ENCODE measurements around the gene PZP. TPM values are rescaled to one million over a fixed set of nuclear protein-coding genes. Genes with fewer than 3 reads are reported as not detected.

Gene PZP
- total and polyA plus RNA-seq, 8 donors: 0.03 to 0.38 (median 0.05) TPM; not detected in 5

- WGBS, 2 donors: 17 to 28% methylated on average over 3 of the region's 3 CpGs
- DNase-seq (no peak), FAIRE-seq (no peak), ATAC-seq (no peak)
- no peaks in the 10 kb centered on the region for H3K36me3 ChIP-seq
- H3K4me3 ChIP-seq: no peak overlapping the region
- no peaks in the 10 kb centered on the region for H3K27me3 ChIP-seq
- intact Hi-C loops (cut with DNase I): no loop called here
- peaks cover 0 to 8% (median 0%) of the 10 kb centered on the region in 3 donors for H3K4me1 ChIP-seq
- no peaks in the 10 kb centered on the region for H3K9me3 ChIP-seq
- TF ChIP-seq, protein P1, sequence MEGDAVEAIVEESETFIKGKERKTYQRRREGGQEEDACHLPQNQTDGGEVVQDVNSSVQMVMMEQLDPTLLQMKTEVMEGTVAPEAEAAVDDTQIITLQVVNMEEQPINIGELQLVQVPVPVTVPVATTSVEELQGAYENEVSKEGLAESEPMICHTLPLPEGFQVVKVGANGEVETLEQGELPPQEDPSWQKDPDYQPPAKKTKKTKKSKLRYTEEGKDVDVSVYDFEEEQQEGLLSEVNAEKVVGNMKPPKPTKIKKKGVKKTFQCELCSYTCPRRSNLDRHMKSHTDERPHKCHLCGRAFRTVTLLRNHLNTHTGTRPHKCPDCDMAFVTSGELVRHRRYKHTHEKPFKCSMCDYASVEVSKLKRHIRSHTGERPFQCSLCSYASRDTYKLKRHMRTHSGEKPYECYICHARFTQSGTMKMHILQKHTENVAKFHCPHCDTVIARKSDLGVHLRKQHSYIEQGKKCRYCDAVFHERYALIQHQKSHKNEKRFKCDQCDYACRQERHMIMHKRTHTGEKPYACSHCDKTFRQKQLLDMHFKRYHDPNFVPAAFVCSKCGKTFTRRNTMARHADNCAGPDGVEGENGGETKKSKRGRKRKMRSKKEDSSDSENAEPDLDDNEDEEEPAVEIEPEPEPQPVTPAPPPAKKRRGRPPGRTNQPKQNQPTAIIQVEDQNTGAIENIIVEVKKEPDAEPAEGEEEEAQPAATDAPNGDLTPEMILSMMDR (IDR thresholded peaks at IDR 0.05): no peak
- H3K27ac ChIP-seq: no peak overlapping the region
Measured at GRCh38 chr12:9204380-9204779, 3.8 kb downstream of the PZP start.

GRCh38 chr12:9198012-9198411, 10.2 kb downstream of the PZP start:
- no peak for FAIRE-seq
- TF ChIP-seq, protein P1 (IDR thresholded peaks at IDR 0.05): no peak
- intact Hi-C loops (cut with DNase I): no loop called here
- Histone ChIP-seq H3K4me1 (no peaks in the 10 kb centered on the region), H3K27ac (no peak overlapping the region), H3K9me3 (no peaks in the 10 kb centered on the region), H3K4me3 (no peak overlapping the region), H3K36me3 (no peaks in the 10 kb centered on the region), H3K27me3 (no peaks in the 10 kb centered on the region)
- no peak for DNase-seq
- no peak for ATAC-seq

GRCh38 chr12:9184276-9184675, 23.9 kb downstream of the PZP start:
- intact Hi-C loops (cut with DNase I): no loop called here
- 91 to 96% methylated on average over 3 of the region's 3 CpGs for WGBS, 2 donors
- Histone ChIP-seq H3K9me3 (no peaks in the 10 kb centered on the region), H3K4me1 (no peaks in the 10 kb centered on the region), H3K27me3 (no peaks in the 10 kb centered on the region), H3K4me3 (no peak overlapping the region), H3K36me3 (no peaks in the 10 kb centered on the region), H3K27ac (no peak overlapping the region)
- DNase-seq (no peak), FAIRE-seq (no peak), ATAC-seq (no peak)
- TF ChIP-seq, protein P1 (IDR thresholded peaks at IDR 0.05): no peak

GRCh38 chr12:9180810-9181209, 27.4 kb downstream of the PZP start:
- WGBS, 2 donors: 76 to 84% methylated on average over 4 of the region's 4 CpGs
- DNase-seq (no peak), ATAC-seq (no peak), FAIRE-seq (no peak)
- no peak overlapping the region for H3K4me3 ChIP-seq
- no peaks in the 10 kb centered on the region for H3K4me1 ChIP-seq
- H3K27ac ChIP-seq: no peak overlapping the region
- TF ChIP-seq, protein P1 (IDR thresholded peaks at IDR 0.05): no peak
- H3K27me3 ChIP-seq: no peaks in the 10 kb centered on the region
- no peaks in the 10 kb centered on the region for H3K36me3 ChIP-seq
- no peaks in the 10 kb centered on the region for H3K9me3 ChIP-seq
- intact Hi-C loops (cut with DNase I): no loop called here

GRCh38 chr12:9179781-9180180, 28.4 kb downstream of the PZP start:
- intact Hi-C loops (cut with DNase I): no loop called here
- no peak overlapping the region for H3K27ac ChIP-seq
- DNase-seq: no peak
- no peaks in the 10 kb centered on the region for H3K9me3 ChIP-seq
- no peak overlapping the region for H3K4me3 ChIP-seq
- no peak for FAIRE-seq
- H3K36me3 ChIP-seq: no peaks in the 10 kb centered on the region
- no peaks in the 10 kb centered on the region for H3K4me1 ChIP-seq
- TF ChIP-seq, protein P1 (IDR thresholded peaks at IDR 0.05): no peak
- no peak for ATAC-seq
- no peaks in the 10 kb centered on the region for H3K27me3 ChIP-seq
- WGBS, 2 donors: 87 to 98% methylated on average over 3 of the region's 3 CpGs

Measured in pancreas (tissue), 10 donors.